Measurements from ENCODE around the gene SLC38A11.

The SLC38A11 gene

DNA sequence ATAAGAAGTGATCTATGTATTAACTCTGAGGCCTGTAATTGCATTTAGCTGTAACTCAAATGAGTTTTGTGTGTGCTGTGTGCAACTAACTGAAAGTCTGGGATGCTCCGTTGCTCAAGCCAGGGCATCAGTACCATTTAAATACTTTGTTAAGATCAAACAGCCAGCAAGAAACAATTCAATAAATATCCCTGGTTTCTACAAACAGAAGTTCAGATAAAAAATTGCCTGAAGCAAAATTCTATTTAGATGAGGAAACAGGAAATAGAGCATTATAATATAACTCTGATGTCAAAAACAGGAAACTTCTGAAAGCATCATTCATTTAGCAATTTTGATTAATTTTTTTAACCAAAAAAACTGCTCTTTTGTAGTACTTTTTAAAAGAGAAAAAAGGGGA is 18.9 kb upstream of the SLC38A11 start:
- TF ChIP-seq, protein P1, sequence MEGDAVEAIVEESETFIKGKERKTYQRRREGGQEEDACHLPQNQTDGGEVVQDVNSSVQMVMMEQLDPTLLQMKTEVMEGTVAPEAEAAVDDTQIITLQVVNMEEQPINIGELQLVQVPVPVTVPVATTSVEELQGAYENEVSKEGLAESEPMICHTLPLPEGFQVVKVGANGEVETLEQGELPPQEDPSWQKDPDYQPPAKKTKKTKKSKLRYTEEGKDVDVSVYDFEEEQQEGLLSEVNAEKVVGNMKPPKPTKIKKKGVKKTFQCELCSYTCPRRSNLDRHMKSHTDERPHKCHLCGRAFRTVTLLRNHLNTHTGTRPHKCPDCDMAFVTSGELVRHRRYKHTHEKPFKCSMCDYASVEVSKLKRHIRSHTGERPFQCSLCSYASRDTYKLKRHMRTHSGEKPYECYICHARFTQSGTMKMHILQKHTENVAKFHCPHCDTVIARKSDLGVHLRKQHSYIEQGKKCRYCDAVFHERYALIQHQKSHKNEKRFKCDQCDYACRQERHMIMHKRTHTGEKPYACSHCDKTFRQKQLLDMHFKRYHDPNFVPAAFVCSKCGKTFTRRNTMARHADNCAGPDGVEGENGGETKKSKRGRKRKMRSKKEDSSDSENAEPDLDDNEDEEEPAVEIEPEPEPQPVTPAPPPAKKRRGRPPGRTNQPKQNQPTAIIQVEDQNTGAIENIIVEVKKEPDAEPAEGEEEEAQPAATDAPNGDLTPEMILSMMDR (conservative IDR thresholded peaks at IDR 0.05; ENCODE audit: low read depth) = no peak
- no peak overlapping the region for H3K27ac ChIP-seq
- no peak for DNase-seq (ENCODE audit: low spot score)
- CTCF ChIA-PET = interaction anchor here (1.8 kb wide), 1 partner anchor 18 kb away, joined by 4 read pairs; no protein-coding TSS in a partner anchor
- POLR2A ChIA-PET (ENCODE audit: low non-redundant PET) = no interaction called here

DNA sequence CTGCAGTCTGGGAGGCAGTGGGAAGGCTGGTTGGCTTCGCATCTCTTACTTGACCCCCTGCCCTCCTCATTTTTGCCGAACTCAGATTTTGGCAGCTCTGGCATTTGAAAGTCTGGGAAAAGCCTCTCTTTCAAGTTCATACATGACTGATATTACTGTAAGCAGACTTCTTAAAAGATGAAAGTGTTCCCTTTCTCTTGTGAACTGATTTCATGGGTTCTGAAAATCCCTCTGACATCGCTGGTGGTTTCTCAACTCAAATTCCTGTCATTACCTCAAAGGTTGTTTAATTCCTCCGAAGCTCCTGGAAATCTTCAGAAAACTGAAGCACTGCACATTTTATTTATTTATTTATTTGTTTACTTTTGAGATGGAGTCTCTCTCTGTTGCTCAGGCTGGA is 16.9 kb upstream of the SLC38A11 start:
- ChIA-PET POLR2A (ENCODE audit: low non-redundant PET) (no interaction called here), CTCF (interaction anchor here (0.6 kb wide), 1 partner anchor 412 kb away, joined by 3 read pairs; no protein-coding TSS in a partner anchor)
- TF ChIP-seq, protein P1 (conservative IDR thresholded peaks at IDR 0.05; ENCODE audit: low read depth) = no peak
- DNase-seq (ENCODE audit: low spot score) = no peak
- H3K27ac ChIP-seq = peak overlapping the region; percentile 66

DNA sequence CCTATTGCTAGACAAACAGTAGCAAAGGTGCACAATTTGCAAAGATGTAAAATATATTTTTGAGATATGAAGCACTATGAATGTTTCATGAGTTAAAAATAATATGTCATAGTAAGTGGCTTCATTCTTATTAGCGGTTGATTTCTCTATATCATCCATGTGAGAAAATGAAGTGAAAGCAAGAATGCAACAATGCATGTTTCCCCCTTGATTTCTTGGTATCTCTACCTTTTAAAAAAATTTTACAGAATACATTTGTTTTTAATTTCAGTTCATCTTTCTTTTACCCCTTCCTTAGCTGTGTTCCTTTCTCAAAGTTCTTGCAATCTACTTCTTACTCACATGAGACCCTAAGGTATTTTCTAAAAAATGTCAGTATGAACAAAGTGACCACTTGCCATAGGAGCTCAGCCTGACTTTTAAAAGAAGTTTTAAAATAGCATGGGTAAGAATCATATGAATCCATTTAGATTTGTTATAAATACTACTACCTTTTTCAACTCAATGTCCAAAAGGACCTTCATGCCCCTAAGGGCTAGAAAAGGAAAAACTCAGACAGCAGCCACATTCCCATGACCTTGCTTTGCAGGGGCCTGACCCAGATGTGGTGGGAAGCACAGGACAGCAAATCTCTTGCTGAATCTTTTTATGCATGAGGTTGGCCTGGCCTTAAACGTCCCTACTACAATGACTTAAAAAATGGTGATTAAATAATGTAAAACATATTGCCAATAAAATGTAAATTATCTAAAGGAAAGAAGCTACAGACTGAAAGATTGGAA is 14.8 kb upstream of the SLC38A11 start:
- no peak overlapping the region for H3K27ac ChIP-seq
- CTCF ChIA-PET = no interaction called here
- POLR2A ChIA-PET (ENCODE audit: low non-redundant PET) = no interaction called here
- TF ChIP-seq, protein P1 (conservative IDR thresholded peaks at IDR 0.05; ENCODE audit: low read depth) = no peak
- no peak for DNase-seq (ENCODE audit: low spot score)

DNA sequence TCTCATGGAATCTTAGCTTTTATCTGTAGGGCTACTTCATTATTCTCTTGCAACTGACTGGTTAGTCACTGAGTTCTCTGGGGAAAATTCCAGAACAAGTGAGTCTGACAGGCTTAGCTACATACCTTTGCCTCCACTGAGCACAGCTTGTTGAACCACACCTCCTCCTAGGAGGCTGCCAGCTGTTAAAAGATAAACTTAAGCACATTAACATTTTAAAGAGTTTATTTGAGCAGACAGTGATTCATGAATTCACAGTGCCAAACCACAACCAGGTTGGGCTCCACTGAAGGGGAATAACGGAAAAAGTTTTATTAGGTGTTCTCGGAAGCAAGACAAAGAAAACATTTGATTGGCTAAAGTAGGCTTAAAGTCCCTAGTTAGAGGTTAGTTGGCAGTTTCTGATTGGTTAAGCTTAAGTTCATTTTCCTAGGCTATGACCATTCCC is 12.5 kb upstream of the SLC38A11 start:
- ChIA-PET POLR2A (ENCODE audit: low non-redundant PET) (no interaction called here), CTCF (interaction anchor here (0.5 to 0.9 kb wide), 2 partner anchors 127 to 555 kb away, joined by 3 read pairs; no protein-coding TSS in a partner anchor)
- peak; percentile 76 for DNase-seq (ENCODE audit: low spot score)
- TF ChIP-seq, protein P1 (conservative IDR thresholded peaks at IDR 0.05; ENCODE audit: low read depth) = no peak
- H3K27ac ChIP-seq = peak overlapping the region; percentile 62; the same call in 1 of the 2 replicates

- POLR2A ChIA-PET (ENCODE audit: low non-redundant PET) = no interaction called here
- no peak for DNase-seq (ENCODE audit: low spot score)
- TF ChIP-seq, protein P1 (conservative IDR thresholded peaks at IDR 0.05; ENCODE audit: low read depth) = no peak
- H3K27ac ChIP-seq = no peak overlapping the region
- CTCF ChIA-PET = interaction anchor here (0.5 kb wide), 1 partner anchor 555 kb away, joined by 3 read pairs; no protein-coding TSS in a partner anchor
These were observed 12.0 kb upstream of the SLC38A11 start for GRCh38 chr2:164967361-164967760.

- ChIA-PET CTCF (interaction anchor here (1.7 kb wide), 1 partner anchor 51 kb away, joined by 4 read pairs; no protein-coding TSS in a partner anchor), POLR2A (ENCODE audit: low non-redundant PET) (no interaction called here)
- TF ChIP-seq, protein P1 (conservative IDR thresholded peaks at IDR 0.05; ENCODE audit: low read depth) = no peak
- H3K27ac ChIP-seq = no peak overlapping the region
- DNase-seq (ENCODE audit: low spot score) = no peak
These were observed 9.4 kb upstream of the SLC38A11 start for GRCh38 chr2:164964700-164965099.
